ENCODE data around the gene SHISAL2A.

Gene SHISAL2A

GRCh38 chr1:52623812-52624211 lies 9.2 kb upstream of the SHISAL2A start:
- DNase-seq: no peak

- DNase-seq: no peak
These were observed 5.9 kb upstream of the SHISAL2A start for GRCh38 chr1:52627028-52627427.

- DNase-seq: no peak
These were observed 4.2 kb upstream of the SHISAL2A start for GRCh38 chr1:52628614-52629324.

GRCh38 chr1:52629325-52629643 lies 3.7 kb upstream of the SHISAL2A start:
- DNase-seq: no peak

GRCh38 chr1:52629667-52630066 lies 3.3 kb upstream of the SHISAL2A start:
- DNase-seq: no peak

GRCh38 chr1:52631759-52632331 lies 1.1 kb upstream of the SHISAL2A start:
- no peak for DNase-seq

GRCh38 chr1:52633291-52633754 lies 355 bp downstream of the SHISAL2A start:
- DNase-seq: no peak

GRCh38 chr1:52634111-52634510 lies 1.1 kb downstream of the SHISAL2A start:
- no peak for DNase-seq

GRCh38 chr1:52635321-52636089 lies 2.5 kb downstream of the SHISAL2A start:
- no peak for DNase-seq

- DNase-seq: no peak
These were observed 4.0 kb downstream of the SHISAL2A start for GRCh38 chr1:52636721-52637695.

- DNase-seq: no peak
These were observed 5.0 kb downstream of the SHISAL2A start for GRCh38 chr1:52637946-52638345.

GRCh38 chr1:52640697-52641096 lies 7.7 kb downstream of the SHISAL2A start:
- DNase-seq: no peak

- DNase-seq: no peak
These were observed 8.3 kb downstream of the SHISAL2A start for GRCh38 chr1:52641307-52641706.

GRCh38 chr1:52645261-52645660 lies 12.3 kb downstream of the SHISAL2A start:
- DNase-seq: no peak

GRCh38 chr1:52651904-52652303 lies 18.9 kb downstream of the SHISAL2A start:
- DNase-seq: no peak

- DNase-seq: no peak
These were observed 20.4 kb downstream of the SHISAL2A start for GRCh38 chr1:52653207-52653849.

- DNase-seq: no peak
These were observed 21.1 kb downstream of the SHISAL2A start for GRCh38 chr1:52654063-52654462.

- no peak for DNase-seq
These were observed 24.7 kb downstream of the SHISAL2A start for GRCh38 chr1:52657702-52658101.

- DNase-seq: no peak
These were observed 25.8 kb downstream of the SHISAL2A start for GRCh38 chr1:52658795-52659194.

- no peak for DNase-seq
These were observed 26.4 kb downstream of the SHISAL2A start for GRCh38 chr1:52659356-52659755.

- DNase-seq: no peak
These were observed 27.1 kb downstream of the SHISAL2A start for GRCh38 chr1:52659851-52660596.

GRCh38 chr1:52660807-52661206 lies 27.8 kb downstream of the SHISAL2A start:
- no peak for DNase-seq
